ENCODE results near the gene PARP6. TPM values are rescaled to one million over a fixed set of nuclear protein-coding genes. Genes with fewer than 3 reads are reported as not detected.

Gene PARP6
- total RNA-seq, 2 donors from 2014 or later = 87.3 to 92.1 TPM

DNA sequence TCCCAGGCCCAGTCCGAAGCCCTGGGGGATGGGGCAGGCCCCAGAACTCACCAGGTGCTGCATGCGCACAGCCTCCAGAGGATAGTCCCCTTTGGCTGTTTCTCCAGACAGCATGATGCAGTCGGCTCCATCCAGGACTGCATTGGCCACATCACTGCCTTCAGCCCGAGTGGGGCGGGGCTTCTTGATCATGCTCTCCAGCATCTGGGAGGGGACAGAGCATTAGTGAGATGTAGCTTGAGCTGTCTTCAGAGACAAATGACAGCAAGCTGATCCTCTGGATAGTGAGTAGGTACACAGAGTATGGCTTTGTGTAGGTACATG is 65.7 kb downstream of the PARP6 start:
- Mint-ChIP-seq H3K4me1 (no peaks in the 10 kb centered on the region), H3K27me3 (ENCODE audit: insufficient read depth) (no peaks in the 10 kb centered on the region), H3K36me3 (ENCODE audit: low read depth) (peaks cover 98% of the 10 kb centered on the region), H3K27ac (no peak overlapping the region), H3K9me3 (no peaks in the 10 kb centered on the region), H3K4me3 (no peak overlapping the region)
- Histone ChIP-seq H3K4me3 (ENCODE audit: low read length) (no peak overlapping the region), H3K9ac (ENCODE audit: extremely low read depth, low read length, poor library complexity, severe bottlenecking) (no peak overlapping the region), H3K4me1 (ENCODE audit: control insufficient read depth, insufficient read depth, low read length) (no peaks in the 10 kb centered on the region), H3K9me3 (ENCODE audit: control insufficient read depth, low read length) (no peaks in the 10 kb centered on the region), H3K36me3 (ENCODE audit: control insufficient read depth, insufficient read depth, low read length) (peaks cover 98% of the 10 kb centered on the region), H3K27ac (ENCODE audit: low read depth, low read length) (no peak overlapping the region), H3K27me3 (ENCODE audit: control insufficient read depth, insufficient read depth, low read length, poor library complexity, severe bottlenecking) (no peaks in the 10 kb centered on the region)
- 90 to 96% methylated on average over 5 of the region's 5 CpGs for WGBS, 2 experiments (ENCODE audit: insufficient coverage in 1 of 2, insufficient read length in 1 of 2)
- peak; percentile 34 for DNase-seq
- TF ChIP-seq CTCF (conservative IDR thresholded peaks at IDR 0.05) = no peak

DNA sequence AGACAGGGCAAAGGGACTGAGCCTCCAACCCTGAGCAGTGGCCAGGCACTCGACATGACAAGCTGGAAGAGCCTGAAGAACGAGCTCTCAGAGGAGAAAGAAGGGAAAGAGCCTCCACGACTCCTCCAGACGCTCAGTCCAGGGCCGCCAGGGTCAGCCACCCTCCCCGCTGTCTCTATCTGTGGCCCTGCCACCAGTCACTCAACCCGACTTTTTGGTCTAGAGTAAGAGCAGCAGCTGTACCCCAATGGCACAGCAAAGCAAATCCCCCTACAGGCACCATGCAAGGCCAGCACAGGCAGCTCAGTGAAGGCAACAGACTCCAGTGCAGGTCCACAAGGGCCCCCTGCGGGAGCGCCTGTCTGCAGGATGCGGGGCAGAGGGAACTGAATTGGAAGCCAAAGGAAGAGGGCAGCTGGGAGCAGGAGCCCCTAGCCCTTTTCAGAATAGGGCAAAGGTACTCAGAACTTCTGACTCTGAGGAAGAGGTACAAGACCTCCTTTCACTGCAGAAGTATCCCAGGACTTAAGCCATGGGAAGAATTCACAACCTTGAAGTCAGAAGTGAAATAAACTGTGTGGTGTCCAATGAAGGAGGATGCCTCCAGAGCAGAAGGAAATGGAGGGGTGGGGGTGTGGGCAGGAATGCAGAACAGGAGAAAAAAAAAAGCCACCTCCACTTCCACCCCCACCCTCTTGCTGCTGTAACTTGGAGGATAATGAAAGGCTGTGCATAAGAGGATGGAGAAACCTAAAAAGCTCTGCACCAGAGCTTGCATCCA is 66.3 kb downstream of the PARP6 start:
- no peak overlapping the region for H3K27ac Mint-ChIP-seq
- H3K4me3 ChIP-seq (ENCODE audit: low read length) = no peak overlapping the region
- 93 to 94% methylated on average over 5 to 10 of the region's 10 CpGs for WGBS, 2 experiments (ENCODE audit: insufficient coverage in 1 of 2, insufficient read length in 1 of 2)
- H3K4me1 ChIP-seq (ENCODE audit: control insufficient read depth, insufficient read depth, low read length) = no peaks in the 10 kb centered on the region
- DNase-seq = peak; percentile 37
- no peak for TF ChIP-seq CTCF (conservative IDR thresholded peaks at IDR 0.05)
- H3K9me3 ChIP-seq (ENCODE audit: control insufficient read depth, low read length) = no peaks in the 10 kb centered on the region
- no peak overlapping the region for H3K4me3 Mint-ChIP-seq
- H3K27me3 ChIP-seq (ENCODE audit: control insufficient read depth, insufficient read depth, low read length, poor library complexity, severe bottlenecking) = no peaks in the 10 kb centered on the region
- H3K9me3 Mint-ChIP-seq = no peaks in the 10 kb centered on the region
- H3K27ac ChIP-seq (ENCODE audit: low read depth, low read length) = no peak overlapping the region
- no peak overlapping the region for H3K9ac ChIP-seq (ENCODE audit: extremely low read depth, low read length, poor library complexity, severe bottlenecking)
- no peaks in the 10 kb centered on the region for H3K27me3 Mint-ChIP-seq (ENCODE audit: insufficient read depth)
- peaks cover 96% of the 10 kb centered on the region for H3K36me3 Mint-ChIP-seq (ENCODE audit: low read depth)
- H3K4me1 Mint-ChIP-seq = no peaks in the 10 kb centered on the region
- peaks cover 98% of the 10 kb centered on the region for H3K36me3 ChIP-seq (ENCODE audit: control insufficient read depth, insufficient read depth, low read length)

DNA sequence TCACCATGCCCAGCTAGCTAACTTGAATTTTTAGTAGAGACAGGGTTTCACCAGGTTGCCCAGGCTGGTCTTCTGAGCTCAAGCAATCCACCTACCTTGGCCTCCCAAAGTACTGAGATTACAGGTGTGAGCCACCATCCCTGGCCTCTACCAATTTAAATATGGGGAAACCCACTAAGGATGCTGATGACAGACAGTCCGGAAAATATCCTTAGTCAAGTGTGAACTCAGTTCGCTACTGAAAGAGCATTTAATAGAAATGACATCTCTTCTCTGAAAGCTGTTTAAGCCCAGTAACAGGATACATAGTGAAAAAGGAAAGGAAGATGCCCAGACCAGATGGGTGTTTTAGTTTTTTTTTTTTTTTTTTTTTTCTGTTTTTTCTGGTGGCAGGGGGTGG is 67.1 kb downstream of the PARP6 start:
- no peaks in the 10 kb centered on the region for H3K4me1 Mint-ChIP-seq
- WGBS, 2 experiments (ENCODE audit: insufficient coverage in 1 of 2, insufficient read length in 1 of 2) = 97 to 100% methylated on average over 2 of the region's 2 CpGs
- Histone ChIP-seq H3K9ac (ENCODE audit: extremely low read depth, low read length, poor library complexity, severe bottlenecking) (no peak overlapping the region), H3K9me3 (ENCODE audit: control insufficient read depth, low read length) (no peaks in the 10 kb centered on the region), H3K4me1 (ENCODE audit: control insufficient read depth, insufficient read depth, low read length) (no peaks in the 10 kb centered on the region), H3K27ac (ENCODE audit: low read depth, low read length) (no peak overlapping the region), H3K27me3 (ENCODE audit: control insufficient read depth, insufficient read depth, low read length, poor library complexity, severe bottlenecking) (no peaks in the 10 kb centered on the region), H3K36me3 (ENCODE audit: control insufficient read depth, insufficient read depth, low read length) (peaks cover 98% of the 10 kb centered on the region), H3K4me3 (ENCODE audit: low read length) (no peak overlapping the region)
- DNase-seq = peak; percentile 14
- no peak for TF ChIP-seq CTCF (conservative IDR thresholded peaks at IDR 0.05)
- H3K36me3 Mint-ChIP-seq (ENCODE audit: low read depth) = peaks cover 96% of the 10 kb centered on the region
- H3K4me3 Mint-ChIP-seq = no peak overlapping the region
- H3K27me3 Mint-ChIP-seq (ENCODE audit: insufficient read depth) = no peaks in the 10 kb centered on the region
- H3K27ac Mint-ChIP-seq = no peak overlapping the region
- no peaks in the 10 kb centered on the region for H3K9me3 Mint-ChIP-seq

Measured in endodermal cell (in vitro differentiated cells).